Heart left ventricle (tissue), 16 donors: ENCODE data around the gene PHB1. TPM values are rescaled to one million over a fixed set of nuclear protein-coding genes. Genes with fewer than 3 reads are reported as not detected.
"Not testable (repeated sequence)": the region's sequence is repeated elsewhere in the genome, so short reads cannot be mapped to it uniquely, and the experiment has no call there.

Experiments
- ATAC-seq, 4 donors: fragments of 200-7000 bp; cut with Tn5 transposase; one replicate each; pipeline ENCODE4 v1.9.1; 2020 to 2022; ENCODE audit warnings: moderate library complexity in 4 of 4, mild to moderate bottlenecking in 3 of 4, moderate number of reproducible peaks in 1 of 4
- DNase-seq, 5 donors: peaks; one replicate each; pipeline ENCODE4 v3.0.0-alpha.2; 2020
- H3K27ac ChIP-seq, 12 donors: fragments of 200-600 bp; sonication (generic) in 4 of 12; one replicate each; pipeline versions ENCODE4 v1.5.0 to v1.8.0; 2016 to 2022; ENCODE audit warnings: mild to moderate bottlenecking in 2 of 12
- H3K27me3 ChIP-seq, 9 donors: fragments of 200-600 bp; sonication (generic) in 2 of 9; one replicate each; pipeline versions ENCODE4 v1.5.1 to v1.8.0; 2016 to 2022; ENCODE audit warnings: mild to moderate bottlenecking in 3 of 9
- H3K36me3 ChIP-seq, 9 donors: fragments of 200-600 bp; sonication (generic) in 2 of 9; one replicate each; pipeline versions ENCODE4 v1.5.0 to v1.8.0; 2018 to 2022; ENCODE audit warnings: mild to moderate bottlenecking in 2 of 9
- H3K4me1 ChIP-seq, 12 donors: fragments of 200-600 bp; sonication (generic) in 4 of 12; one replicate each; pipeline versions ENCODE4 v1.5.0 to v1.8.0; 2016 to 2022; ENCODE audit warnings: mild to moderate bottlenecking in 3 of 12
- H3K4me3 ChIP-seq, 12 donors: fragments of 200-600 bp; sonication (generic) in 4 of 12; one replicate each; pipeline versions ENCODE4 v1.5.0 to v1.8.0; 2017 to 2022; ENCODE audit warnings: mild to moderate bottlenecking in 9 of 12, moderate library complexity in 4 of 12
- H3K9me3 ChIP-seq, 12 donors: fragments of 200-600 bp; sonication (generic) in 4 of 12; one replicate each; pipeline versions ENCODE4 v1.5.0 to v1.8.0; 2016 to 2022; ENCODE audit warnings: mild to moderate bottlenecking in 1 of 12
- CTCF ChIP-seq, 12 donors: fragments of 200-600 bp; sonication (generic) in 4 of 12; IDR thresholded peaks; one replicate each; pipeline versions ENCODE4 v1.5.0 to v1.8.0; 2018 to 2022; ENCODE audit warnings: antibody characterized with exemption in 12 of 12, mild to moderate bottlenecking in 5 of 12
- POLR2A ChIP-seq, 2 donors: fragments of 450-650 bp; IDR thresholded peaks; one replicate each; pipeline ENCODE4 v1.6.1; 2017; ENCODE audit warnings: antibody characterized with exemption in 2 of 2, mild to moderate bottlenecking in 2 of 2, moderate library complexity in 2 of 2
- WGBS, 4 donors: extraction: QIAGEN DNeasy Blood & Tissue Kit in 2 of 4; methylation state at CpG; one replicate each; pipeline versions ENCODE4 v1.1.5 to v1.1.7; 2013 to 2018; 5-methylcytosine and 5-hydroxymethylcytosine counted together
- intact Hi-C, 10 donors: fragments of 100-400 bp; cut with DNase I; formaldehyde crosslinking; loops; one replicate each; pipeline versions ENCODE4 v1.11.1 to v1.14.2; 2022
- polyA plus RNA-seq, 2 donors: library from polyadenylated mRNA; stranded (reverse); fragments of 200-250 nt; gene quantifications; one replicate each; pipeline ENCODE4 v1.2.3, GENCODE V29; 2013
- total RNA-seq, 9 donors: library from RNA; depleted of rRNA in 2 of 9; stranded (reverse); fragments of >200 nt in 2 of 9; fragmentation: NEBNext Ultra II Directional in 3 of 9; extraction: Animal tissue kit (Norgen Biotek cat#: 25700) in 3 of 9; gene quantifications; one replicate each; pipeline versions ENCODE4 v1.1.0 to v1.2.4, GENCODE V29; 2016 to 2023
- donor health status: ischemic (EF 13 %, LVEDD 7.1; RV severe dilation, severe dysfunction).
- donor health status: healthy with polysubstance abuse.
- donor health status: DM: no; HTN: yes; CAD: no.
- donor health status: DM: no; HTN: no; CAD: no.
- donor health status: ischemic (EF 25% LVEDD 6.9; RV normal size, moderate dysfunction).
- donor health status: ischemic (EF 25% LVEDD 5.7; RV mildly dilated, moderate dysfunction).
- donor health status: healthy.
- donor health status: DM: yes; HTN: yes; CAD: no.
- donor health status: ischemic (EF 35%, LVEDD 5.7; RV mildly dilated, moderate dysfunction).
- donor health status: nonischemic (EF 11% LVEDD 7.7; RV severe dilation, severe dysfunction).
- donor health status: DM: yes; HTN: yes; CAD: no.
- donor health status: PGD.
- donor health status: ischemic (EF 29% LVEDD 5.4; RV normal size, mild dysfunction).
- donor health status: nonischemic (EF 23%, LVEDD 6.1; RV moderate dilation, normal function).

PHB1 gene
- total and polyA plus RNA-seq, 11 donors, result 125 to 328 (median 211) TPM

GRCh38 chr17:49393491-49394255 lies 21.0 kb downstream of the PHB1 start:
- intact Hi-C loops, result loop anchor here in 4 of 10 donors (2.0 to 10.0 kb wide), 3 partner anchors 77 to 169 kb away; no protein-coding TSS in a partner anchor
- Histone ChIP-seq H3K4me1 (peaks cover 0 to 55% (median 4%) of the 10 kb centered on the region in 12 donors), H3K4me3 (no peak overlapping the region), H3K9me3 (no peaks in the 10 kb centered on the region), H3K27ac (peak overlapping the region in 1 of 12 donors; percentile 51), H3K36me3 (no peaks in the 10 kb centered on the region), H3K27me3 (no peaks in the 10 kb centered on the region)
- 77 to 85% (median 84%) methylated on average over 7 to 8 of the region's 8 CpGs for WGBS, 4 donors
- DNase-seq, result peak in 1 of 5 donors; percentile 26
- no peak for TF ChIP-seq POLR2A (IDR thresholded peaks at IDR 0.05)
- TF ChIP-seq CTCF (IDR thresholded peaks at IDR 0.05), result no peak
- ATAC-seq, result no peak

- intact Hi-C loops, result loop anchor here in 1 of 10 donors (10.0 kb wide), 1 partner anchor 166 kb away; no protein-coding TSS in a partner anchor
- Histone ChIP-seq H3K4me3 (peak overlapping the region in 2 of 12 donors; percentile 26 to 48), H3K9me3 (no peaks in the 10 kb centered on the region), H3K4me1 (peaks cover 0 to 69% (median 4%) of the 10 kb centered on the region in 12 donors), H3K36me3 (no peaks in the 10 kb centered on the region), H3K27ac (peak overlapping the region in 5 of 12 donors; percentile 27 to 92 (median 39)), H3K27me3 (no peaks in the 10 kb centered on the region)
- DNase-seq, result peak in 4 of 5 donors; percentile 10 to 68 (median 28)
- TF ChIP-seq POLR2A (IDR thresholded peaks at IDR 0.05), result no peak
- TF ChIP-seq CTCF (IDR thresholded peaks at IDR 0.05), result no peak
- WGBS, 4 donors, result 44 to 61% (median 55%) methylated on average over 9 of the region's 9 CpGs
- ATAC-seq, result peak in 3 of 4 donors; percentile 47 to 72 (median 70)
Observed at GRCh38 chr17:49390548-49391324, 23.9 kb downstream of the PHB1 start.

- H3K27ac ChIP-seq, result peak overlapping the region in 3 of 12 donors; percentile 27 to 92 (median 62)
Observed at GRCh38 chr17:49389514-49390347, 25.0 kb downstream of the PHB1 start.

More at GRCh38 chr17:49389514-49390347, 25.0 kb downstream of the PHB1 start:
- Histone ChIP-seq H3K4me1 (peaks cover 0 to 64% (median 2%) of the 10 kb centered on the region in 12 donors), H3K4me3 (peak overlapping the region in 1 of 12 donors; percentile 48)
- H3K27me3 ChIP-seq, H3K36me3 ChIP-seq, H3K9me3 ChIP-seq, ATAC-seq, DNase-seq: not testable (repeated sequence)
- 91 to 94% (median 92%) methylated on average over 12 of the region's 12 CpGs for WGBS, 4 donors
- intact Hi-C loops, result loop anchor here in 1 of 10 donors (10.0 kb wide), 1 partner anchor 165 kb away; no protein-coding TSS in a partner anchor
